EH (cell line): ENCODE measurements around the gene UTY.

ENCODE experiments used
- DNase-seq: peaks from one replicate; pipeline ENCODE4 v3.0.0-alpha.2; 2015; ENCODE audit warnings: low read depth

The UTY gene

GRCh38 chrY:13479828-13480227 is at the start of gene UTY:
Gene UTY (minus strand): TSS chrY:13480033. CDS start chrY:13479665, 368 bp downstream.
- peak; percentile 92 for DNase-seq

- no peak for DNase-seq
Observed at GRCh38 chrY:13520474-13520873, 40.6 kb upstream of the UTY start.

- DNase-seq, result peak; percentile 1
Observed at GRCh38 chrY:13501215-13501614, 21.4 kb upstream of the UTY start.

- no peak for DNase-seq
Observed at GRCh38 chrY:13493737-13494136, 13.9 kb upstream of the UTY start.

GRCh38 chrY:13492408-13492807 is 12.6 kb upstream of the UTY start:
- DNase-seq, result no peak

GRCh38 chrY:13488738-13489137 is 8.9 kb upstream of the UTY start:
- no peak for DNase-seq

GRCh38 chrY:13479121-13479711 is 617 bp downstream of the UTY start:
- peak; percentile 50 for DNase-seq

GRCh38 chrY:13478126-13478785 is 1.6 kb downstream of the UTY start:
- DNase-seq, result peak; percentile 73

GRCh38 chrY:13474997-13475396 is 4.8 kb downstream of the UTY start:
- peak; percentile 15 for DNase-seq

- no peak for DNase-seq
Observed at GRCh38 chrY:13451572-13451971, 28.3 kb downstream of the UTY start.

- DNase-seq, result no peak
Observed at GRCh38 chrY:13450596-13451130, 29.2 kb downstream of the UTY start.

GRCh38 chrY:13445566-13445965 is 34.3 kb downstream of the UTY start:
- no peak for DNase-seq

- DNase-seq, result no peak
Observed at GRCh38 chrY:13443146-13443545, 36.7 kb downstream of the UTY start.

- peak; percentile 6 for DNase-seq
Observed at GRCh38 chrY:13440811-13441210, 39.0 kb downstream of the UTY start.

- peak; percentile 23 for DNase-seq
Observed at GRCh38 chrY:13435968-13436937, 43.6 kb downstream of the UTY start.

GRCh38 chrY:13435206-13435967 is 44.4 kb downstream of the UTY start:
- DNase-seq, result no peak

GRCh38 chrY:13432293-13433025 is 47.4 kb downstream of the UTY start:
- no peak for DNase-seq

- DNase-seq, result no peak
Observed at GRCh38 chrY:13429551-13429950, 50.3 kb downstream of the UTY start.

GRCh38 chrY:13423281-13423732 is 56.5 kb downstream of the UTY start:
- peak; percentile 46 for DNase-seq

- DNase-seq, result no peak
Observed at GRCh38 chrY:13416869-13417661, 62.8 kb downstream of the UTY start.
